GM12873 (cell line): ENCODE results near the gene LRRC2.

Experiments
- CTCF ChIP-seq: IDR thresholded peaks from 2 replicates; pipeline ENCODE4 v1.5.1; 2012; ENCODE audit warnings: low read depth, mild to moderate bottlenecking, moderate library complexity, low read length, control low read depth; ENCODE audit not compliant: insufficient read depth; ENCODE audit errors: missing control alignments

The LRRC2 gene

GRCh38 chr3:46527239-46527638 lies 38.9 kb downstream of the LRRC2 start:
- TF ChIP-seq CTCF = no peak

- TF ChIP-seq CTCF = no peak
Measured at GRCh38 chr3:46524832-46525231, 41.3 kb downstream of the LRRC2 start.

GRCh38 chr3:46524008-46524407 lies 42.1 kb downstream of the LRRC2 start:
- TF ChIP-seq CTCF = no peak

- TF ChIP-seq CTCF = no peak
Measured at GRCh38 chr3:46523556-46523955, 42.5 kb downstream of the LRRC2 start.

- TF ChIP-seq CTCF = no peak
Measured at GRCh38 chr3:46521096-46521495, 45.0 kb downstream of the LRRC2 start.

GRCh38 chr3:46520531-46520930 lies 45.6 kb downstream of the LRRC2 start:
- TF ChIP-seq CTCF = no peak

GRCh38 chr3:46519952-46520351 lies 46.1 kb downstream of the LRRC2 start:
- TF ChIP-seq CTCF = no peak
